Neural progenitor cell (in vitro differentiated cells): ENCODE results near the gene SNX5. TPM values are rescaled to one million over a fixed set of nuclear protein-coding genes. Genes with fewer than 3 reads are reported as not detected.

Experiments used
- DNase-seq: peaks from one replicate; pipeline ENCODE4 v3.0.0-alpha.2; 2016; ENCODE audit warnings: low spot score
- H2AFZ ChIP-seq: fragments of 200-600 bp; sonication (generic); replicated peaks from 2 replicates; pipeline ENCODE4 v1.6.1; 2016; ENCODE audit warnings: antibody characterized with exemption
- H3F3A ChIP-seq: fragments of 200-600 bp; sonication (generic); 2 replicates; pipeline ENCODE4 v1.6.1; 2016; ENCODE audit warnings: antibody characterized with exemption, low read depth
- H3K27ac ChIP-seq: fragments of 200-600 bp; sonication (generic); 2 replicates; pipeline ENCODE4 v1.5.1; 2016; ENCODE audit warnings: mild to moderate bottlenecking
- H3K27me3 ChIP-seq: fragments of 200-600 bp; sonication (generic); 2 replicates; pipeline ENCODE4 v1.6.1; 2016; ENCODE audit warnings: mild to moderate bottlenecking, moderate library complexity
- H3K36me3 ChIP-seq: fragments of 200-600 bp; sonication (generic); 2 replicates; pipeline ENCODE4 v1.5.1; 2016
- H3K4me1 ChIP-seq: fragments of 200-600 bp; sonication (generic); 2 replicates; pipeline ENCODE4 v1.6.1; 2016; ENCODE audit warnings: mixed run types
- H3K4me2 ChIP-seq: fragments of 200-600 bp; sonication (generic); 2 replicates; pipeline ENCODE4 v1.6.1; 2016
- H3K4me3 ChIP-seq: fragments of 200-600 bp; sonication (generic); 2 replicates; pipeline ENCODE4 v1.5.1; 2016
- H3K79me2 ChIP-seq: fragments of 200-600 bp; sonication (generic); 2 replicates; pipeline ENCODE4 v1.6.1; 2016; ENCODE audit warnings: low read depth
- H3K9ac ChIP-seq: fragments of 200-600 bp; sonication (generic); 2 replicates; pipeline ENCODE4 v1.6.1; 2016
- H3K9me3 ChIP-seq: fragments of 200-600 bp; sonication (generic); 2 replicates; pipeline ENCODE4 v1.5.1; 2016; ENCODE audit warnings: low read depth
- H4K20me1 ChIP-seq: fragments of 200-600 bp; sonication (generic); 2 replicates; pipeline ENCODE4 v1.6.1; 2016; ENCODE audit warnings: low read depth
- H3K27ac Mint-ChIP-seq: 3 replicates; pipeline ENCODE4 v1.8.0; 2021; ENCODE audit warnings: mixed read lengths
- H3K27me3 Mint-ChIP-seq: 2 replicates; pipeline ENCODE4 v1.8.0; 2022; ENCODE audit warnings: low read depth, mild to moderate bottlenecking, inconsistent platforms, moderate library complexity, mixed read lengths; ENCODE audit not compliant: insufficient read depth
- H3K36me3 Mint-ChIP-seq: 3 replicates; pipeline ENCODE4 v1.8.0; 2021; ENCODE audit warnings: mixed read lengths
- H3K4me1 Mint-ChIP-seq: 3 replicates; pipeline ENCODE4 v1.8.0; 2021; ENCODE audit warnings: mixed read lengths
- H3K4me3 Mint-ChIP-seq: 3 replicates; pipeline ENCODE4 v1.8.0; 2021; ENCODE audit warnings: mild to moderate bottlenecking, moderate library complexity, mixed read lengths
- H3K9me3 Mint-ChIP-seq: 3 replicates; pipeline ENCODE4 v1.8.0; 2020; ENCODE audit warnings: mixed read lengths
- EZH2 ChIP-seq: fragments of 200-600 bp; sonication (generic); IDR thresholded peaks from 2 replicates; pipeline ENCODE4 v1.6.1; 2017; ENCODE audit warnings: antibody characterized with exemption, mild to moderate bottlenecking, moderate library complexity
- EZH2phosphoT487 ChIP-seq: fragments of 200-600 bp; sonication (generic); IDR thresholded peaks from 2 replicates; pipeline ENCODE4 v1.6.1; 2017; ENCODE audit warnings: antibody characterized with exemption
- total RNA-seq: library from RNA; depleted of rRNA; stranded (reverse); fragments of >200 nt; gene quantifications from 2 replicates; pipeline ENCODE4 v1.2.3, GENCODE V29; 2015; ENCODE audit warnings: low replicate concordance
- TF ChIP-seq, protein P1 (sequence below): fragments of 200-600 bp; sonication (generic); IDR thresholded peaks from 2 replicates; pipeline ENCODE4 v1.5.1; 2017; ENCODE audit warnings: antibody characterized with exemption, mild to moderate bottlenecking

Gene SNX5
- total RNA-seq, 1 donor from 2014 or later: 226 TPM

DNA sequence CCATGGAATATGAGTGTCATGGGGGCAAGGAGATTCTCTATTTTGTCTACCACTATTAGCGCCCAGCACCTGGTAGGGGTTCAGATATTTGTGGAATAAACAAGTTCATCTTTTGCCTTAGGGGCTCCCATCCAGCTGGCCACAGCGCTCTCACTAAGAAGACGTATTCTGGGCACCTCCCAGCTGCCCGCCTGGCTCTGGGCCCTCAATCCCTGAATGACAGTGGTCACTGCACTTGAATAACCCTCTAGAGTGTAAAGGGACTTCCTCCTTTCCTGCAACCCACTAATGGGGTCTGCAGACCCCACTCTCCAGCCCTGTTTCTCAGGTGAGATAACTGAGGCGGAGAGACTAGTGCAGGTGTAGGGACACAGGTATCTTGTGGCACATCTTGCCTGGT, 36.2 kb downstream of the SNX5 start:
- no peak overlapping the region for H3K4me3 Mint-ChIP-seq
- Histone ChIP-seq H3K9me3 (no peaks in the 10 kb centered on the region), H3F3A (peaks cover 20% of the 10 kb centered on the region), H3K27ac (no peak overlapping the region), H2AFZ (no peak overlapping the region), H3K4me3 (no peak overlapping the region), H3K79me2 (no peaks in the 10 kb centered on the region), H3K4me2 (no peak overlapping the region), H4K20me1 (peaks cover 25% of the 10 kb centered on the region), H3K4me1 (peaks cover 27% of the 10 kb centered on the region), H3K36me3 (no peaks in the 10 kb centered on the region), H3K9ac (no peak overlapping the region), H3K27me3 (peaks cover 31% of the 10 kb centered on the region)
- peaks cover 3% of the 10 kb centered on the region for H3K9me3 Mint-ChIP-seq
- peaks cover 35% of the 10 kb centered on the region for H3K4me1 Mint-ChIP-seq
- no peak for DNase-seq
- peaks cover 4% of the 10 kb centered on the region for H3K27me3 Mint-ChIP-seq
- H3K27ac Mint-ChIP-seq: no peak overlapping the region
- TF ChIP-seq EZH2 (no peak), EZH2phosphoT487 (no peak)
- TF ChIP-seq, protein P1, sequence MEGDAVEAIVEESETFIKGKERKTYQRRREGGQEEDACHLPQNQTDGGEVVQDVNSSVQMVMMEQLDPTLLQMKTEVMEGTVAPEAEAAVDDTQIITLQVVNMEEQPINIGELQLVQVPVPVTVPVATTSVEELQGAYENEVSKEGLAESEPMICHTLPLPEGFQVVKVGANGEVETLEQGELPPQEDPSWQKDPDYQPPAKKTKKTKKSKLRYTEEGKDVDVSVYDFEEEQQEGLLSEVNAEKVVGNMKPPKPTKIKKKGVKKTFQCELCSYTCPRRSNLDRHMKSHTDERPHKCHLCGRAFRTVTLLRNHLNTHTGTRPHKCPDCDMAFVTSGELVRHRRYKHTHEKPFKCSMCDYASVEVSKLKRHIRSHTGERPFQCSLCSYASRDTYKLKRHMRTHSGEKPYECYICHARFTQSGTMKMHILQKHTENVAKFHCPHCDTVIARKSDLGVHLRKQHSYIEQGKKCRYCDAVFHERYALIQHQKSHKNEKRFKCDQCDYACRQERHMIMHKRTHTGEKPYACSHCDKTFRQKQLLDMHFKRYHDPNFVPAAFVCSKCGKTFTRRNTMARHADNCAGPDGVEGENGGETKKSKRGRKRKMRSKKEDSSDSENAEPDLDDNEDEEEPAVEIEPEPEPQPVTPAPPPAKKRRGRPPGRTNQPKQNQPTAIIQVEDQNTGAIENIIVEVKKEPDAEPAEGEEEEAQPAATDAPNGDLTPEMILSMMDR: no peak
- H3K36me3 Mint-ChIP-seq: no peaks in the 10 kb centered on the region

DNA sequence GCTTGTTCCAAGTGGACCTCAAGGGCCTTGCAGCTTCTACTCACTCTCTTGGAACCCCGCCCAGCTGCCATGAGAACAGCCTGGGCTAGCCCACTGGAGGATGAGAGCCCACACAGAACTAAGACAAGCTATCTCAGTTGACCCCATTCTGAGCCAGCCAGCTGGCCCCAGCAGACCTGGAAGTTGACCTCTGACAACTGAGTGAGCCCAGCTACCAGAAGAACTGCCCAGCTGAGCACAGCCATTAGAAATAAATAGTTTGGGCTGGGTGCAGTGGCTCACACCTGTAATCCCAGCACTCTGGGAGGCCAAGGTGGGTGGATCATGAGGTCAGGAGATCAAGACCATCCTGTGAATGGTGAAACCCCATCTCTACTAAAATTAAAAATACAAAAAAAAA, 37.1 kb downstream of the SNX5 start:
- Histone ChIP-seq H4K20me1 (peaks cover 18% of the 10 kb centered on the region), H3K4me1 (peaks cover 19% of the 10 kb centered on the region), H3K4me2 (no peak overlapping the region), H3K9ac (no peak overlapping the region), H3F3A (peaks cover 20% of the 10 kb centered on the region), H2AFZ (no peak overlapping the region), H3K9me3 (no peaks in the 10 kb centered on the region), H3K4me3 (no peak overlapping the region), H3K27ac (no peak overlapping the region), H3K27me3 (peaks cover 26% of the 10 kb centered on the region), H3K36me3 (no peaks in the 10 kb centered on the region), H3K79me2 (no peaks in the 10 kb centered on the region)
- H3K36me3 Mint-ChIP-seq: no peaks in the 10 kb centered on the region
- H3K27ac Mint-ChIP-seq: no peak overlapping the region
- H3K9me3 Mint-ChIP-seq: peaks cover 3% of the 10 kb centered on the region
- DNase-seq: no peak
- peaks cover 26% of the 10 kb centered on the region for H3K4me1 Mint-ChIP-seq
- no peak overlapping the region for H3K4me3 Mint-ChIP-seq
- peaks cover 4% of the 10 kb centered on the region for H3K27me3 Mint-ChIP-seq
- TF ChIP-seq, protein P1: no peak

DNA sequence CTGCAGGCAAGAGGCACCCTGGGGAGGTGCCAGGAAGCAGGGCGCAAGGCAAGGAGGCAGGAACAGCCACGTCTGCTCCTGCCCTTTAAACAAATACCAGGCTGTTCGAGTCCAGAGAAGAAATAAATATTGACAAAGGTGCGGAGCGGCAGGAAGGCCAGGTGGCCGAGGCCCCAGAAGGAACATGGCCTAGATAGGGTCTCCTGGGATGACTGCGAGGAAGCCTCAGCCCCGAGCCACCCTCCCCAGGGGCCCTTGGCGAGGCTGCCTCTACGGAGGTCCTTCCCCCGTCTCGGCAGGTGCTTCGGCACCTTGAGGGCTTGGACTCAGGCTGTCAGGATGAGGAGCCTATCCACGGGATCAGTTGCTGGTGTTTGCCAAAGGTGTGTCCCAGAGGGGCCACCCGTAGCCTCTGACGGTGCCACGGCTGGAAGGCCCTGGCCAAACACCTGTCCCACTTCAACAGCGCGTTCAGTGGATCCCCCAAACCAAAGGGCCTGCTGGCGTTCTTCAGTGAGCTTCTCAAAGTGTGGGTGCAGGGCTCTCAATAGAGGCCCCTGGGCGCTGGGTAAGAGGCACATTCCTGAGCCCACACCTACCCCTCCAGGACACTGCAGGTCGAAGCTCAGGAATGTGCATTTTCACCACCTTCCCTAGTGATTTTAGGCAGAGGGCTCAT, 39.8 kb downstream of the SNX5 start:
- Mint-ChIP-seq H3K4me1 (peaks cover 6% of the 10 kb centered on the region), H3K27me3 (no peaks in the 10 kb centered on the region), H3K4me3 (no peak overlapping the region), H3K27ac (no peak overlapping the region), H3K9me3 (peaks cover 3% of the 10 kb centered on the region), H3K36me3 (no peaks in the 10 kb centered on the region)
- Histone ChIP-seq H3K9me3 (no peaks in the 10 kb centered on the region), H3K36me3 (no peaks in the 10 kb centered on the region), H4K20me1 (peaks cover 3% of the 10 kb centered on the region), H3K27ac (no peak overlapping the region), H3K4me3 (no peak overlapping the region), H3K27me3 (peaks cover 18% of the 10 kb centered on the region), H3F3A (no peaks in the 10 kb centered on the region), H3K9ac (no peak overlapping the region), H2AFZ (no peak overlapping the region), H3K79me2 (no peaks in the 10 kb centered on the region), H3K4me1 (peaks cover 3% of the 10 kb centered on the region), H3K4me2 (no peak overlapping the region)
- DNase-seq: no peak
- TF ChIP-seq EZH2phosphoT487 (no peak), EZH2 (no peak)
- TF ChIP-seq, protein P1: no peak
